Mesenchymal stem cell (in vitro differentiated cells and primary cell): Measurements from ENCODE around the gene GPR39.

ENCODE experiments used
- DNase-seq: peaks from one replicate; pipeline ENCODE4 v3.0.0-alpha.2; 2013
- H2AFZ ChIP-seq: one replicate; pipeline ENCODE4 v1.6.1; 2013; ENCODE audit warnings: low read depth, mild to moderate bottlenecking, control low read depth, inconsistent platforms, low read length, moderate library complexity
- H2AK5ac ChIP-seq: 2 replicates; pipeline ENCODE4 v1.6.1; 2013; ENCODE audit warnings: low read length, moderate library complexity, mild to moderate bottlenecking, inconsistent platforms; ENCODE audit not compliant: severe bottlenecking
- H2BK120ac ChIP-seq: one replicate; pipeline ENCODE4 v1.6.1; 2013; ENCODE audit warnings: low read depth, mild to moderate bottlenecking, inconsistent platforms, low read length, moderate library complexity
- H2BK12ac ChIP-seq, 2 experiments: one replicate each; pipeline ENCODE4 v1.6.1; 2013; ENCODE audit warnings: inconsistent platforms in 2 of 2, low read length in 2 of 2, mild to moderate bottlenecking in 2 of 2, moderate library complexity in 2 of 2, control low read depth in 1 of 2
- H2BK15ac ChIP-seq: one replicate; pipeline ENCODE4 v1.6.1; 2013; ENCODE audit warnings: mild to moderate bottlenecking, low read depth, inconsistent platforms; ENCODE audit not compliant: poor library complexity, severe bottlenecking
- H2BK5ac ChIP-seq: 2 replicates; pipeline ENCODE4 v1.6.1; 2013; ENCODE audit warnings: low read depth, mild to moderate bottlenecking, low read length, control low read depth, inconsistent platforms; ENCODE audit not compliant: poor library complexity, severe bottlenecking
- H3K14ac ChIP-seq, 2 experiments: one replicate each; pipeline ENCODE4 v1.6.1; 2013; ENCODE audit warnings: inconsistent platforms in 2 of 2, low read length in 2 of 2, control low read depth in 1 of 2, mild to moderate bottlenecking in 1 of 2, moderate library complexity in 1 of 2
- H3K18ac ChIP-seq, 2 experiments: one replicate each; pipeline ENCODE4 v1.6.1; 2013; ENCODE audit warnings: inconsistent platforms in 2 of 2, low read length in 2 of 2, control low read depth in 1 of 2, low read depth in 1 of 2, mild to moderate bottlenecking in 1 of 2
- H3K23ac ChIP-seq, 2 experiments: one replicate each; pipeline ENCODE4 v1.6.1; 2013; ENCODE audit warnings: inconsistent platforms in 2 of 2, low read length in 2 of 2, mild to moderate bottlenecking in 2 of 2, moderate library complexity in 2 of 2, control low read depth in 1 of 2
- H3K27ac ChIP-seq: 2 replicates; pipeline ENCODE4 v1.5.1; 2013; ENCODE audit warnings: mild to moderate bottlenecking, moderate library complexity, low read length, control low read depth, inconsistent platforms; ENCODE audit not compliant: poor library complexity, severe bottlenecking
- H3K27me3 ChIP-seq, 2 experiments: 2 replicates each; pipeline versions ENCODE4 v1.6.1 to v1.7.0; 2013; ENCODE audit warnings: low read length in 2 of 2, mild to moderate bottlenecking in 2 of 2, moderate library complexity in 2 of 2, control low read depth in 1 of 2, inconsistent platforms in 1 of 2; ENCODE audit not compliant: control insufficient read depth in 1 of 2, insufficient read depth in 1 of 2
- H3K36me3 ChIP-seq, 2 experiments: 2 replicates each; pipeline versions ENCODE4 v1.6.1 to v1.7.0; 2013; ENCODE audit warnings: low read length in 2 of 2, control low read depth in 1 of 2, inconsistent platforms in 1 of 2, low read depth in 1 of 2, mild to moderate bottlenecking in 1 of 2; ENCODE audit not compliant: insufficient read depth in 2 of 2, control insufficient read depth in 1 of 2
- H3K4ac ChIP-seq, 2 experiments: one replicate each; pipeline ENCODE4 v1.6.1; 2013; ENCODE audit warnings: inconsistent platforms in 2 of 2, low read length in 2 of 2, mild to moderate bottlenecking in 2 of 2, moderate library complexity in 2 of 2, control low read depth in 1 of 2, low read depth in 1 of 2
- H3K4me1 ChIP-seq: 2 replicates; pipeline ENCODE4 v1.6.1; 2013; ENCODE audit warnings: low read depth, low read length, control low read depth; ENCODE audit not compliant: control insufficient read depth, insufficient read depth
- H3K4me2 ChIP-seq: 2 replicates; pipeline ENCODE4 v1.6.1; 2013; ENCODE audit warnings: low read length, mild to moderate bottlenecking, inconsistent platforms; ENCODE audit not compliant: poor library complexity, severe bottlenecking
- H3K4me3 ChIP-seq, 2 experiments: 2 replicates each; pipeline versions ENCODE4 v1.5.1 to v1.7.0; 2013; ENCODE audit warnings: low read length in 2 of 2, mild to moderate bottlenecking in 2 of 2, control low read depth in 1 of 2, low read depth in 1 of 2; ENCODE audit not compliant: insufficient read depth in 1 of 2
- H3K79me1 ChIP-seq: replicated peaks from 2 replicates; pipeline ENCODE4 v1.6.1; 2013; ENCODE audit warnings: mild to moderate bottlenecking, control low read depth, low read length, inconsistent platforms; ENCODE audit not compliant: poor library complexity, severe bottlenecking
- H3K9ac ChIP-seq: 2 replicates; pipeline ENCODE4 v1.7.0; 2013; ENCODE audit warnings: mild to moderate bottlenecking, low read length, moderate library complexity
- H3K9me3 ChIP-seq: 2 replicates; pipeline ENCODE4 v1.7.0; 2013; ENCODE audit warnings: mild to moderate bottlenecking, low read length; ENCODE audit not compliant: control insufficient read depth
- H4K8ac ChIP-seq: one replicate; pipeline ENCODE4 v1.6.1; 2013; ENCODE audit warnings: inconsistent platforms, mild to moderate bottlenecking, low read length, moderate library complexity
- H4K91ac ChIP-seq: one replicate; pipeline ENCODE4 v1.6.1; 2013; ENCODE audit warnings: mild to moderate bottlenecking, low read length, inconsistent platforms
- WGBS: methylation state at CpG from one replicate; pipeline ENCODE4 v1.1.7; 2013; ENCODE audit warnings: mixed read lengths; 5-methylcytosine and 5-hydroxymethylcytosine counted together

Gene GPR39

DNA sequence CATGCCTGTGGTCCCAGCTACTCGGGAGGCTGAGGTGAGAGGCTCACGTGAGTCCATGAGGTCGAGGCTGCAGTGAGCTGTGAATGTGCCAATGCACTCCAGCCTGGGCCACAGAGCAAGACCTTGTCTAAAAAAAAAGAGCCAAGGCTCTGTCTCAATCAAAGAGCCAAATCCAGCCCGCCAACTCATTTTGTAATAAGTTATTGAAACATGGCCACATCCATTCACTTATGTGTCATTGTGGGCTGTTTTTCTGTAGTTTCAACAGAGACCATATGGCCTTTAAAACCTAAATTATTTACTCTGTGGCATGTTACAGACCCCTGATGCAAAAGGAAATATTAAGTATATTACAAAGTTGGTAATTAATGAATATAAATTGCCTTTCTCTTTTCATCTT, 60.8 kb downstream of the GPR39 start:
- H3K79me1 ChIP-seq, result peaks cover 11% of the 10 kb centered on the region
- H2BK12ac ChIP-seq, result no peak overlapping the region
- no peak overlapping the region for H3K14ac ChIP-seq
- WGBS, result 79% methylated on average over 3 of the region's 4 CpGs
- DNase-seq, result no peak
- no peak overlapping the region for H2BK120ac ChIP-seq
- no peak overlapping the region for H3K18ac ChIP-seq
- no peaks in the 10 kb centered on the region for H3K27me3 ChIP-seq
- no peak overlapping the region for H3K4me2 ChIP-seq
- no peak overlapping the region for H2AFZ ChIP-seq
- H2BK5ac ChIP-seq, result no peak overlapping the region
- H3K9me3 ChIP-seq, result peaks cover 16% of the 10 kb centered on the region
- H2BK15ac ChIP-seq, result no peak overlapping the region
- no peak overlapping the region for H3K27ac ChIP-seq
- no peak overlapping the region for H2AK5ac ChIP-seq
- H3K36me3 ChIP-seq, result no peaks in the 10 kb centered on the region
- H4K91ac ChIP-seq, result no peak overlapping the region
- H4K8ac ChIP-seq, result no peak overlapping the region
- no peak overlapping the region for H3K4me3 ChIP-seq
- H3K23ac ChIP-seq, result no peak overlapping the region
- H3K9ac ChIP-seq, result peak overlapping the region; percentile 59
- H3K4me1 ChIP-seq, result no peaks in the 10 kb centered on the region
- no peak overlapping the region for H3K4ac ChIP-seq

DNA sequence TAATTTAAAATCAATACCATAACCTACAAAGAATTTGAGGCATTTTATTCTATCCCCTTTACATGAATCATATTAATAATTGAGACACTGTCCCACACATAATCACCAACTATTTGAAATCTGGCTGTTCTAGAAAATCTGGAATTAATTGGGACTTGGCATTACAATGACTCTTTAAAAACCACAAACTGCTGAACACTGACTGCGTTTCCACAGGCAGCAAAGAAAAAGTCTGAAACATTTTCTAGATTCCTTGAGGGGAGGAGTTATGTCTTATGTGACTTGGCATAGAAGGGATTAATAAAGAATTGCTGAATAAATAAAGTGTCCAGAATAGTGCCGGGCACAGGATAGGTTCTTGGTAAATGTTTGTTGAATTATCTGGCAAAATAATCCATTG, 61.4 kb downstream of the GPR39 start:
- Histone ChIP-seq H3K9me3 (peaks cover 11% of the 10 kb centered on the region), H3K4me1 (no peaks in the 10 kb centered on the region), H3K18ac (no peak overlapping the region), H4K91ac (no peak overlapping the region), H3K36me3 (no peaks in the 10 kb centered on the region), H3K27ac (no peak overlapping the region), H3K4me3 (peak overlapping the region in 1 of 2 experiments; percentile 30), H2BK12ac (no peak overlapping the region), H3K79me1 (peaks cover 11% of the 10 kb centered on the region), H3K23ac (no peak overlapping the region), H2BK15ac (no peak overlapping the region), H3K14ac (no peak overlapping the region), H3K4ac (no peak overlapping the region), H2AK5ac (no peak overlapping the region), H3K4me2 (no peak overlapping the region), H2AFZ (no peak overlapping the region), H3K9ac (peak overlapping the region; percentile 59), H2BK120ac (no peak overlapping the region), H2BK5ac (no peak overlapping the region), H4K8ac (no peak overlapping the region), H3K27me3 (no peaks in the 10 kb centered on the region)
- WGBS, result 94% methylated on average over 2 of the region's 2 CpGs
- DNase-seq, result no peak

DNA sequence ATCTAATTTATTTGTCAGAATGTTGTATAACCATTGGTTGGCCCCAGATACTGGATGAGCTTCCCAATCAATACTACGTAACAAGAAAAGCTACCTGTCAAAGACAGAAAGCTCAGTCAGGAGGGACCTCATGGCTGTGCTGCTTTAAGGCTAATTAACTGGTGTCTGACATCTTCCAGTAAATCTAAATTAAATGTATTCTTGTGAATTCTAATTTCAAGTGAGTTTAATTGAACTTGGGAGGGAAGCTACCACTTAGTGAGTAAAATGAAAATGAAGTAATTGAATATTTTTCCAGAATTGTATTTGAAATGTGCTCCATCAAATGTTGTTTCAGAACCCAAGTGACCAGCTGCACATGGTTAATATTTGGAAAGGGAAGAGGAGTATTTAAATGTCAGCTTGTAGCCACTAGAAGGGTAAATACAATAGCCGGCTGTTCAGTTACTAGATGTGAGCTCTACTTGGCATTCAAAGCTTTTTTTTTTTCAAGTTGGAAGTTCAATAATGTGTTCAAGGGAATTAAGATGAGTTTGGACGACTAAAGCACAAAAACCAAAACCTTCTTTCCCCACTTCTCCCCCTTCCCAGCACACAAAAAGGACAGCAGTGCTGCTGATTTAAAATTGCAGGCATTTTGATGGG, 62.0 kb downstream of the GPR39 start:
- Histone ChIP-seq H3K18ac (no peak overlapping the region), H4K8ac (no peak overlapping the region), H3K14ac (no peak overlapping the region), H2BK120ac (no peak overlapping the region), H3K4me2 (no peak overlapping the region), H3K4me3 (peak overlapping the region in 1 of 2 experiments; percentile 30), H3K9ac (peak overlapping the region; percentile 50), H2BK12ac (no peak overlapping the region), H2AFZ (no peak overlapping the region), H2BK15ac (no peak overlapping the region), H3K27me3 (no peaks in the 10 kb centered on the region), H2AK5ac (no peak overlapping the region), H2BK5ac (no peak overlapping the region), H3K36me3 (no peaks in the 10 kb centered on the region), H3K23ac (no peak overlapping the region), H3K9me3 (peaks cover 7% of the 10 kb centered on the region), H3K4ac (no peak overlapping the region), H3K4me1 (no peaks in the 10 kb centered on the region), H4K91ac (no peak overlapping the region), H3K79me1 (peaks cover 11% of the 10 kb centered on the region), H3K27ac (no peak overlapping the region)
- no peak for DNase-seq
- 100% methylated on average over 2 of the region's 3 CpGs for WGBS

DNA sequence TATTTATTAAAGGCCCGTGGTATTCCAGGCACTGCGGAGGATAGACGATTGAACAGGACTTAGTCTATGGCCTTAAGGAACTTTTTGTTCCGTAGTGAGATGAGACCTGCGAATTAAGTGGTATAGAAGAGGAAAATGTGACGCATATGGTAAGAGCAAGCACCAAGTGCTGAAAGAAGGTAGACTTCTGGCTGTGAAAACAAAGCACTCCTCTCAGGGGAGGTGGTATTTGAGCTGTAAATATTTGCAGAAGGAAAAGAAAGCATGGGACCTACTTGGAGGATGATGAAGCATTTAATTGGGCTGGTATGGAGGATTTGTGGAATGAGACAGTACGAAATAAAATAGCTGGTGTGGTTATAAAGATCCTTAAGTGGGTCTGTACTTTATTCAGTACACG, 62.5 kb downstream of the GPR39 start:
- peaks cover 7% of the 10 kb centered on the region for H3K9me3 ChIP-seq
- 93% methylated on average over 7 of the region's 8 CpGs for WGBS
- H3K4me2 ChIP-seq, result no peak overlapping the region
- no peak overlapping the region for H3K27ac ChIP-seq
- no peaks in the 10 kb centered on the region for H3K36me3 ChIP-seq
- H3K4me1 ChIP-seq, result no peaks in the 10 kb centered on the region
- no peak overlapping the region for H2AK5ac ChIP-seq
- H3K79me1 ChIP-seq, result peaks cover 12% of the 10 kb centered on the region
- no peak overlapping the region for H2BK15ac ChIP-seq
- no peak overlapping the region for H4K8ac ChIP-seq
- no peak overlapping the region for H3K23ac ChIP-seq
- H3K4me3 ChIP-seq, result peak overlapping the region in 1 of 2 experiments; percentile 23
- H3K18ac ChIP-seq, result no peak overlapping the region
- H3K4ac ChIP-seq, result no peak overlapping the region
- H3K27me3 ChIP-seq, result no peaks in the 10 kb centered on the region
- H2AFZ ChIP-seq, result no peak overlapping the region
- H3K9ac ChIP-seq, result peak overlapping the region; percentile 50
- DNase-seq, result no peak
- no peak overlapping the region for H2BK120ac ChIP-seq
- no peak overlapping the region for H4K91ac ChIP-seq
- H2BK12ac ChIP-seq, result no peak overlapping the region
- no peak overlapping the region for H3K14ac ChIP-seq
- H2BK5ac ChIP-seq, result no peak overlapping the region
